ENCODE measurements around the gene PLCG2.

- TF ChIP-seq EZH2 (IDR thresholded peaks at IDR 0.05): no peak
- TF ChIP-seq POLR2AphosphoS5 (IDR thresholded peaks at IDR 0.05; ENCODE audit: borderline replicate concordance, low read depth, low read length): no peak
These were observed 149.9 kb downstream of the PLCG2 start for GRCh38 chr16:81928975-81929374.

Measured in SK-N-MC (cell line).